ENCODE results near the gene TAPBP. TPM values are rescaled to one million over a fixed set of nuclear protein-coding genes. Genes with fewer than 3 reads are reported as not detected.
A peak's percentile ranks its signal among the peaks of the same experiment; 100 is the strongest.

TAPBP gene
- total and polyA plus RNA-seq, 9 of the 15 experiments (the other 6 are each of a cell fraction or from before 2014, with no cell fraction given), result 5.6 to 74.0 (median 22.3) TPM

GRCh38 chr6:33297956-33298772, 15.7 kb downstream of the TAPBP start (continued):
- no peak for TF ChIP-seq HNRNPH1 (optimal IDR thresholded peaks at IDR 0.05; ENCODE audit: low read depth, low read length)
- no peak for TF ChIP-seq NR2C1 (IDR thresholded peaks at IDR 0.05)
- TF ChIP-seq NR2C1 (tag; IDR thresholded peaks at IDR 0.05), result no peak
- no peak for TF ChIP-seq MEF2D (tag; conservative IDR thresholded peaks at IDR 0.05; ENCODE audit: low read depth)
- peak; percentile 52 for TF ChIP-seq ZNF316 (IDR thresholded peaks at IDR 0.05)
- no peak for TF ChIP-seq KDM1A (IDR thresholded peaks at IDR 0.05)
- TF ChIP-seq ZFPM2 (CRISPR knock-in tag; IDR thresholded peaks at IDR 0.05), result no peak
- peak; percentile 33 for TF ChIP-seq SMAD4 (CRISPR knock-in tag; conservative IDR thresholded peaks at IDR 0.05)
- TF ChIP-seq ZBTB43 (CRISPR knock-in tag; IDR thresholded peaks at IDR 0.05), result no peak
- no peak for TF ChIP-seq HMGN3 (IDR thresholded peaks at IDR 0.05; ENCODE audit: borderline replicate concordance, extremely low read depth, insufficient read length, low read depth, low read length)
- no peak for TF ChIP-seq RNF2 (IDR thresholded peaks at IDR 0.05)
- TF ChIP-seq SUPT5H (IDR thresholded peaks at IDR 0.05), result peak; percentile 74
- no peak for TF ChIP-seq ETV1 (tag; conservative IDR thresholded peaks at IDR 0.05; ENCODE audit: low read depth)
- peak; percentile 48 for TF ChIP-seq BRD9 (IDR thresholded peaks at IDR 0.05; ENCODE audit: low read depth, partially characterized antibody)
- TF ChIP-seq CHD2 (IDR thresholded peaks at IDR 0.05; ENCODE audit: low read depth, low read length), result peak; percentile 33; the same call in 1 of the 2 replicates
- TF ChIP-seq ZNF146 (CRISPR knock-in tag; IDR thresholded peaks at IDR 0.05; ENCODE audit: unreplicated experiment), result no peak
- no peak for TF ChIP-seq REST (IDR thresholded peaks at IDR 0.05; ENCODE audit: borderline replicate concordance)
- peak; percentile 63; the same call in 1 of the 2 replicates for TF ChIP-seq REST (CRISPR knock-in tag; IDR thresholded peaks at IDR 0.05; ENCODE audit: low read depth)
- no peak for TF ChIP-seq ZFP91 (CRISPR knock-in tag; IDR thresholded peaks at IDR 0.05)

Data from K562 (cell line).